SK-N-SH treated with all-trans-retinoic acid at 6 μM for 48 hours (cell line): Measurements from ENCODE around the gene EXOC7.

Experiments used
- ATAC-seq: fragments of 200-7000 bp; cut with Tn5 transposase; 3 replicates; pipeline ENCODE4 v1.9.1; 2020; ENCODE audit warnings: mild to moderate bottlenecking, moderate library complexity
- ARNTL ChIP-seq: fragments of 450-650 bp; formaldehyde crosslinking; IDR thresholded peaks from 2 replicates; pipeline ENCODE4 v1.5.0; 2020; ENCODE audit warnings: low read depth, mild to moderate bottlenecking, moderate library complexity, borderline replicate concordance
- CSDC2 ChIP-seq: fragments of 250-450 bp; sonication (Bioruptor Pico); IDR thresholded peaks from 2 replicates; pipeline ENCODE4 v1.5.0; 2020; ENCODE audit warnings: mild to moderate bottlenecking, moderate library complexity
- GLIS3 ChIP-seq: fragments of 250-450 bp; sonication (Bioruptor Pico); IDR thresholded peaks from 2 replicates; pipeline ENCODE4 v1.5.0; 2020; ENCODE audit warnings: mild to moderate bottlenecking, moderate library complexity
- ISL1 ChIP-seq: fragments of 250-450 bp; sonication (Bioruptor Pico); IDR thresholded peaks from 2 replicates; pipeline ENCODE4 v2.1.2; 2022; ENCODE audit warnings: mild to moderate bottlenecking, moderate library complexity
- OSR1 ChIP-seq: fragments of 250-450 bp; sonication (Bioruptor Pico); IDR thresholded peaks from 2 replicates; pipeline ENCODE4 v1.8.0; 2022; ENCODE audit warnings: moderate library complexity, mild to moderate bottlenecking, inconsistent platforms
- PPARA ChIP-seq: fragments of 250-450 bp; sonication (Bioruptor Pico); IDR thresholded peaks from 2 replicates; pipeline ENCODE4 v1.5.0; 2020; ENCODE audit warnings: mild to moderate bottlenecking, borderline replicate concordance
- RARB ChIP-seq: fragments of 250-450 bp; sonication (Bioruptor Pico); IDR thresholded peaks from 2 replicates; pipeline ENCODE4 v1.8.0; 2021; ENCODE audit warnings: mild to moderate bottlenecking, moderate library complexity
- TCF4 ChIP-seq: fragments of 250-450 bp; sonication (Bioruptor Pico); IDR thresholded peaks from 2 replicates; pipeline ENCODE4 v1.8.0; 2021; ENCODE audit warnings: mild to moderate bottlenecking, moderate library complexity, borderline replicate concordance
- TOX ChIP-seq: fragments of 250-450 bp; sonication (Bioruptor Pico); IDR thresholded peaks from 2 replicates; pipeline ENCODE4 v1.8.0; 2021; ENCODE audit warnings: mild to moderate bottlenecking, moderate library complexity, borderline replicate concordance
- ZFP30 ChIP-seq: fragments of 450-650 bp; formaldehyde crosslinking; IDR thresholded peaks from 2 replicates; pipeline ENCODE4 v1.5.0; 2022; ENCODE audit warnings: mild to moderate bottlenecking, moderate library complexity
- ZNF565 ChIP-seq: fragments of 450-650 bp; formaldehyde crosslinking; conservative IDR thresholded peaks from 2 replicates; pipeline ENCODE4 v1.5.0; 2020; ENCODE audit warnings: low read depth, mild to moderate bottlenecking, moderate library complexity
- ZNF70 ChIP-seq: fragments of 450-650 bp; formaldehyde crosslinking; IDR thresholded peaks from 2 replicates; pipeline ENCODE4 v1.5.0; 2020; ENCODE audit warnings: mild to moderate bottlenecking, moderate library complexity
- TF ChIP-seq, protein P1 (sequence below): fragments of 250-450 bp; sonication (Bioruptor Pico); IDR thresholded peaks from 2 replicates; pipeline ENCODE4 v1.8.0; 2021; ENCODE audit warnings: low read depth, mild to moderate bottlenecking, moderate library complexity, borderline replicate concordance
- TF ChIP-seq, protein P2 (sequence below): fragments of 250-450 bp; sonication (Bioruptor Pico); IDR thresholded peaks from 2 replicates; pipeline ENCODE4 v1.8.0; 2020; ENCODE audit warnings: mild to moderate bottlenecking, moderate library complexity, borderline replicate concordance
- TF ChIP-seq, protein P3 (sequence below): fragments of 250-450 bp; sonication (Bioruptor Pico); IDR thresholded peaks from 2 replicates; pipeline ENCODE4 v1.5.0; 2020; ENCODE audit warnings: mild to moderate bottlenecking, moderate library complexity
- TF ChIP-seq, protein P4 (sequence below): fragments of 250-450 bp; sonication (Bioruptor Pico); IDR thresholded peaks from 2 replicates; pipeline ENCODE4 v1.5.1; 2021; ENCODE audit warnings: mild to moderate bottlenecking, moderate library complexity

EXOC7 gene

DNA sequence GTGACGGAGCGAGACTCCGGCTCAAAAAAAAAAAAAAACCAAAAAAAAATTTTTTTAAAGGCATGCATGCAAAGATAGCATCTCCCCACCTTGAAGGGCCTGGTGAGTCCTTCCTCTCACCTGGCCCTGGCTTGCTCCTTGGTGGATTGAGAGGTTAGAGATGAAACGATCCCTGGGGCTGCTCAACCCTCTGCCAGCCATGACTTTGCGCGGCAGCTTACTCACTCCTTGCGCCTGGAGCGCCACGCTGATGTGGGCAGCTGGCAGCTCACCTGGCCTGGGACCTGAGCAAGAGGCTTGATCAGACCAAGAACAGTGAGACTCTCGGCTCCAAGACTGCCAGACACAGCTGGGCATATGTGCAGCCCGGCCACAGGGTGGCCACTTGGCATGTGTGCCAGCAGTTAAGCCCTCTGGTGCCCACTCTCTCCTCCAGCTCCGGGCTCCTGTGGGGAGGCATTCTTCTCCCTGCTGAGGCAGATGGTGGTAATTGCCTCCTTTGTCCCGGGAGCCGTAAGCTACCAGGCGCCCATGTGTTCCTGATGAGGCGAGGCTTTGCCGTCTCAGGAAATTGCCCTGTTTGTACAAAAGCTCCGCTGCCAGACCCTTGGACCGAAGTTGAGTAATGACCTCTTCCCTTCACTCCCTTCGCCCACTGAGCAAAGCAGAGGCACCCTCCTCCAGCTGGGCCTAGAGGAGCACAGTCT, 71.4 kb downstream of the EXOC7 start:
- ATAC-seq, result peak; percentile 40; the same call in 2 of the 3 replicates
- TF ChIP-seq PPARA (CRISPR knock-in tag) (no peak), ZNF565 (CRISPR knock-in tag) (no peak), TCF4 (CRISPR knock-in tag) (no peak), ZFP30 (CRISPR knock-in tag) (no peak), ARNTL (CRISPR knock-in tag) (no peak), RARB (CRISPR knock-in tag) (no peak), OSR1 (CRISPR knock-in tag) (no peak), ISL1 (CRISPR knock-in tag) (no peak), TOX (CRISPR knock-in tag) (no peak), GLIS3 (CRISPR knock-in tag) (no peak), ZNF70 (CRISPR knock-in tag) (no peak), CSDC2 (CRISPR knock-in tag) (no peak)
- TF ChIP-seq, protein P1, sequence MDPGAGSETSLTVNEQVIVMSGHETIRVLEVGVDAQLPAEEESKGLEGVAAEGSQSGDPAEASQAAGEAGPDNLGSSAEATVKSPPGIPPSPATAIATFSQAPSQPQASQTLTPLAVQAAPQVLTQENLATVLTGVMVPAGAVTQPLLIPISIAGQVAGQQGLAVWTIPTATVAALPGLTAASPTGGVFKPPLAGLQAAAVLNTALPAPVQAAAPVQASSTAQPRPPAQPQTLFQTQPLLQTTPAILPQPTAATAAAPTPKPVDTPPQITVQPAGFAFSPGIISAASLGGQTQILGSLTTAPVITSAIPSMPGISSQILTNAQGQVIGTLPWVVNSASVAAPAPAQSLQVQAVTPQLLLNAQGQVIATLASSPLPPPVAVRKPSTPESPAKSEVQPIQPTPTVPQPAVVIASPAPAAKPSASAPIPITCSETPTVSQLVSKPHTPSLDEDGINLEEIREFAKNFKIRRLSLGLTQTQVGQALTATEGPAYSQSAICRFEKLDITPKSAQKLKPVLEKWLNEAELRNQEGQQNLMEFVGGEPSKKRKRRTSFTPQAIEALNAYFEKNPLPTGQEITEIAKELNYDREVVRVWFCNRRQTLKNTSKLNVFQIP (CRISPR knock-in tag), result no peak
- TF ChIP-seq, protein P2, sequence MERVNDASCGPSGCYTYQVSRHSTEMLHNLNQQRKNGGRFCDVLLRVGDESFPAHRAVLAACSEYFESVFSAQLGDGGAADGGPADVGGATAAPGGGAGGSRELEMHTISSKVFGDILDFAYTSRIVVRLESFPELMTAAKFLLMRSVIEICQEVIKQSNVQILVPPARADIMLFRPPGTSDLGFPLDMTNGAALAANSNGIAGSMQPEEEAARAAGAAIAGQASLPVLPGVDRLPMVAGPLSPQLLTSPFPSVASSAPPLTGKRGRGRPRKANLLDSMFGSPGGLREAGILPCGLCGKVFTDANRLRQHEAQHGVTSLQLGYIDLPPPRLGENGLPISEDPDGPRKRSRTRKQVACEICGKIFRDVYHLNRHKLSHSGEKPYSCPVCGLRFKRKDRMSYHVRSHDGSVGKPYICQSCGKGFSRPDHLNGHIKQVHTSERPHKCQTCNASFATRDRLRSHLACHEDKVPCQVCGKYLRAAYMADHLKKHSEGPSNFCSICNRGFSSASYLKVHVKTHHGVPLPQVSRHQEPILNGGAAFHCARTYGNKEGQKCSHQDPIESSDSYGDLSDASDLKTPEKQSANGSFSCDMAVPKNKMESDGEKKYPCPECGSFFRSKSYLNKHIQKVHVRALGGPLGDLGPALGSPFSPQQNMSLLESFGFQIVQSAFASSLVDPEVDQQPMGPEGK (CRISPR knock-in tag), result no peak
- TF ChIP-seq, protein P3, sequence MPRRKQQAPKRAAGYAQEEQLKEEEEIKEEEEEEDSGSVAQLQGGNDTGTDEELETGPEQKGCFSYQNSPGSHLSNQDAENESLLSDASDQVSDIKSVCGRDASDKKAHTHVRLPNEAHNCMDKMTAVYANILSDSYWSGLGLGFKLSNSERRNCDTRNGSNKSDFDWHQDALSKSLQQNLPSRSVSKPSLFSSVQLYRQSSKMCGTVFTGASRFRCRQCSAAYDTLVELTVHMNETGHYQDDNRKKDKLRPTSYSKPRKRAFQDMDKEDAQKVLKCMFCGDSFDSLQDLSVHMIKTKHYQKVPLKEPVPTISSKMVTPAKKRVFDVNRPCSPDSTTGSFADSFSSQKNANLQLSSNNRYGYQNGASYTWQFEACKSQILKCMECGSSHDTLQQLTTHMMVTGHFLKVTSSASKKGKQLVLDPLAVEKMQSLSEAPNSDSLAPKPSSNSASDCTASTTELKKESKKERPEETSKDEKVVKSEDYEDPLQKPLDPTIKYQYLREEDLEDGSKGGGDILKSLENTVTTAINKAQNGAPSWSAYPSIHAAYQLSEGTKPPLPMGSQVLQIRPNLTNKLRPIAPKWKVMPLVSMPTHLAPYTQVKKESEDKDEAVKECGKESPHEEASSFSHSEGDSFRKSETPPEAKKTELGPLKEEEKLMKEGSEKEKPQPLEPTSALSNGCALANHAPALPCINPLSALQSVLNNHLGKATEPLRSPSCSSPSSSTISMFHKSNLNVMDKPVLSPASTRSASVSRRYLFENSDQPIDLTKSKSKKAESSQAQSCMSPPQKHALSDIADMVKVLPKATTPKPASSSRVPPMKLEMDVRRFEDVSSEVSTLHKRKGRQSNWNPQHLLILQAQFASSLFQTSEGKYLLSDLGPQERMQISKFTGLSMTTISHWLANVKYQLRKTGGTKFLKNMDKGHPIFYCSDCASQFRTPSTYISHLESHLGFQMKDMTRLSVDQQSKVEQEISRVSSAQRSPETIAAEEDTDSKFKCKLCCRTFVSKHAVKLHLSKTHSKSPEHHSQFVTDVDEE (CRISPR knock-in tag), result no peak
- TF ChIP-seq, protein P4, sequence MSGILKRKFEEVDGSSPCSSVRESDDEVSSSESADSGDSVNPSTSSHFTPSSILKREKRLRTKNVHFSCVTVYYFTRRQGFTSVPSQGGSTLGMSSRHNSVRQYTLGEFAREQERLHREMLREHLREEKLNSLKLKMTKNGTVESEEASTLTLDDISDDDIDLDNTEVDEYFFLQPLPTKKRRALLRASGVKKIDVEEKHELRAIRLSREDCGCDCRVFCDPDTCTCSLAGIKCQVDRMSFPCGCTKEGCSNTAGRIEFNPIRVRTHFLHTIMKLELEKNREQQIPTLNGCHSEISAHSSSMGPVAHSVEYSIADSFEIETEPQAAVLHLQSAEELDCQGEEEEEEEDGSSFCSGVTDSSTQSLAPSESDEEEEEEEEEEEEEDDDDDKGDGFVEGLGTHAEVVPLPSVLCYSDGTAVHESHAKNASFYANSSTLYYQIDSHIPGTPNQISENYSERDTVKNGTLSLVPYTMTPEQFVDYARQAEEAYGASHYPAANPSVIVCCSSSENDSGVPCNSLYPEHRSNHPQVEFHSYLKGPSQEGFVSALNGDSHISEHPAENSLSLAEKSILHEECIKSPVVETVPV (CRISPR knock-in tag), result no peak
